HepG2 (cell line): ENCODE results near the gene KRTAP10-10. TPM values are rescaled to one million over a fixed set of nuclear protein-coding genes. Genes with fewer than 3 reads are reported as not detected.

ENCODE experiments used
- ATAC-seq: fragments of 200-7000 bp; cut with Tn5 transposase; 3 replicates; pipeline ENCODE4 v1.9.1; 2020; ENCODE audit warnings: mild to moderate bottlenecking, moderate library complexity
- BruUV-seq: library from RNA; stranded (reverse); fragments of 400-500 nt; replicated peaks from 2 replicates; lab custom pipeline; 2021; lab: Mats Ljungman, UMichigan
- CTCF ChIA-PET: fragments of 300-600 bp; formaldehyde crosslinking; extraction: SDS; loops from one replicate; lab custom pipeline; 2021; ENCODE audit warnings: low total read pairs, inconsistent platforms, low intra/inter-chr PET ratio; lab: Yijun Ruan, JAX
- POLR2A ChIA-PET: fragments of 350-600 bp; sonication (Branson Sonifier 250); formaldehyde crosslinking; loops from one replicate; lab custom pipeline; 2020; ENCODE audit warnings: antibody characterized with exemption, inconsistent platforms; lab: Yijun Ruan, JAX
- DNase-seq: peaks from one replicate; pipeline ENCODE4 v3.0.0-alpha.2; 2015; ENCODE audit warnings: low spot score
- FAIRE-seq: peaks from 3 replicates; lab custom pipeline; 2011; peaks lifted over from hg19 to GRCh38; lab: Jason Lieb, UNC
- H2AFZ ChIP-seq: one replicate; pipeline ENCODE4 v1.6.1; 2011; ENCODE audit warnings: low read length, inconsistent platforms
- H3K27ac ChIP-seq: fragments of 300-600 bp; 3 replicates; pipeline ENCODE4 v1.8.0; 2011; ENCODE audit warnings: mixed run types, mild to moderate bottlenecking, mixed read lengths, low read length, inconsistent platforms; ENCODE audit not compliant: insufficient read depth; ENCODE audit errors: extremely low read length
- H3K27me3 ChIP-seq, 2 experiments: fragments of 200-600 bp in 1 of 2; 2 replicates in 1 of 2; 3 replicates in 1 of 2; pipeline versions ENCODE4 v1.6.0 to v1.8.0; 2011; ENCODE audit warnings: low read length in 2 of 2, mild to moderate bottlenecking in 2 of 2, moderate library complexity in 2 of 2, inconsistent platforms in 1 of 2; ENCODE audit not compliant: insufficient read depth in 2 of 2, control insufficient read depth in 1 of 2
- H3K36me3 ChIP-seq, 2 experiments: fragments of 200-600 bp in 1 of 2; replicated peaks in 1 of 2; 2 replicates in 1 of 2; 3 replicates in 1 of 2; pipeline versions ENCODE4 v1.5.1 to v1.8.0; 2011; ENCODE audit warnings: low read length in 2 of 2, inconsistent platforms in 1 of 2; ENCODE audit not compliant: insufficient read depth in 2 of 2, control insufficient read depth in 1 of 2
- H3K4me1 ChIP-seq: 2 replicates; pipeline ENCODE4 v1.5.1; 2012; ENCODE audit warnings: low read length, inconsistent platforms; ENCODE audit not compliant: insufficient read depth
- H3K4me2 ChIP-seq: 2 replicates; pipeline ENCODE4 v1.6.0; 2011; ENCODE audit warnings: low read depth, low read length, inconsistent platforms
- H3K4me3 ChIP-seq, 3 experiments: fragments of 200-600 bp in 1 of 3; sonication (generic), shearing (Covaris generic) in 1 of 3; replicated peaks in 1 of 3; 2 replicates each; pipeline ENCODE4 v1.5.1; 2011 to 2016; ENCODE audit warnings: low read length in 3 of 3, inconsistent platforms in 2 of 3, low read depth in 2 of 3, mild to moderate bottlenecking in 2 of 3, control low read depth in 1 of 3, mixed read lengths in 1 of 3; ENCODE audit not compliant: insufficient read depth in 1 of 3
- H3K79me2 ChIP-seq: one replicate; pipeline ENCODE4 v1.6.1; 2011; ENCODE audit warnings: low read length, inconsistent platforms; ENCODE audit not compliant: insufficient read depth
- H3K9ac ChIP-seq: 2 replicates; pipeline ENCODE4 v1.6.0; 2011; ENCODE audit warnings: mild to moderate bottlenecking, low read depth, low read length, inconsistent platforms; ENCODE audit not compliant: insufficient read depth
- H3K9me3 ChIP-seq: 2 replicates; pipeline ENCODE4 v1.5.1; 2012; ENCODE audit warnings: mild to moderate bottlenecking, low read length
- H4K20me1 ChIP-seq: 2 replicates; pipeline ENCODE4 v1.6.0; 2011; ENCODE audit warnings: inconsistent platforms, mild to moderate bottlenecking, low read length, moderate library complexity; ENCODE audit not compliant: insufficient read depth
- CEBPB ChIP-seq: IDR thresholded peaks from 2 replicates; pipeline ENCODE4 v1.6.1; 2011; ENCODE audit warnings: low read depth, low read length, improper control_type of control experiment, borderline replicate concordance
- CREB1 ChIP-seq, 2 experiments: fragments of 450-650 bp in 1 of 2; IDR thresholded peaks; 2 replicates each; pipeline ENCODE4 v1.6.1; 2016 to 2017; ENCODE audit warnings: control low read depth in 1 of 2, mild to moderate bottlenecking in 1 of 2, missing compliant biosample characterization in 1 of 2, missing genetic modification characterization in 1 of 2
- HES4 ChIP-seq: sonication (generic); formaldehyde crosslinking; IDR thresholded peaks from 2 replicates; pipeline ENCODE4 v1.9.0; 2021; ENCODE audit warnings: mild to moderate bottlenecking, missing genetic modification reagents, borderline replicate concordance
- MTF2 ChIP-seq: sonication (generic); formaldehyde crosslinking; IDR thresholded peaks from 2 replicates; pipeline ENCODE4 v1.5.0; 2020; ENCODE audit warnings: missing genetic modification reagents, borderline replicate concordance
- WGBS: methylation state at CpG from one replicate; pipeline ENCODE4 v1.1.6; 2017; ENCODE audit warnings: low lambda C conversion rate; 5-methylcytosine and 5-hydroxymethylcytosine counted together
- in situ Hi-C: cut with HindIII; loops from 2 replicates; pipeline ENCODE4 v1.10.0; 2017; ENCODE audit warnings: low pct_unique_long_range_greater_than_20kb; ENCODE audit not compliant: extremely low pct_ligation_motif_present
- intact Hi-C: fragments of 100-400 bp; cut with micrococcal nuclease; formaldehyde crosslinking; loops from one replicate; pipeline ENCODE4 v1.10.0; 2022; ENCODE audit not compliant: unreplicated experiment
- polyA plus RNA-seq, 8 experiments: library from polyadenylated mRNA; depleted of rRNA in 3 of 8; stranded (reverse) in 7 of 8; unstranded in 1 of 8; fragments of >200 nt; fragmentation: Illumina TruSeq in 4 of 8; extraction: Trizol in 4 of 8; gene quantifications; 2 replicates each; pipeline versions ENCODE4 v1.2.1 to v1.2.3, GENCODE V29; 2011 to 2016; ENCODE audit warnings: low read depth in 4 of 8, missing spikeins in 1 of 8, mixed read lengths in 1 of 8; ENCODE audit not compliant: insufficient read depth in 1 of 8
- total RNA-seq, 5 experiments: library from RNA; depleted of rRNA; stranded (reverse); fragments of >200 nt; fragmentation: Illumina TruSeq; extraction: Trizol; gene quantifications; 2 replicates each; pipeline ENCODE4 v1.2.3, GENCODE V29; 2016; ENCODE audit warnings: low read depth in 1 of 5
- TF ChIP-seq, protein P1 (sequence below): sonication (generic); formaldehyde crosslinking; IDR thresholded peaks from 2 replicates; pipeline ENCODE4 v1.5.0; 2020; ENCODE audit warnings: mild to moderate bottlenecking, missing genetic modification reagents
- TF ChIP-seq, protein P2 (sequence below): fragments of 450-650 bp; IDR thresholded peaks from 2 replicates; pipeline ENCODE4 v1.6.1; 2016
- TF ChIP-seq, protein P3 (sequence below): sonication (generic); formaldehyde crosslinking; IDR thresholded peaks from 2 replicates; pipeline ENCODE4 v1.8.0; 2022; ENCODE audit warnings: mild to moderate bottlenecking, missing genetic modification reagents
- TF ChIP-seq, protein P4 (sequence below), 2 experiments: sonication (generic) in 1 of 2; formaldehyde crosslinking in 1 of 2; IDR thresholded peaks; 2 replicates each; pipeline versions ENCODE4 v1.5.1 to v1.6.1; 2011 to 2020; ENCODE audit warnings: borderline replicate concordance in 1 of 2, low read depth in 1 of 2, low read length in 1 of 2, mild to moderate bottlenecking in 1 of 2, missing genetic modification reagents in 1 of 2, moderate library complexity in 1 of 2
- TF ChIP-seq, protein P5 (sequence below): sonication (generic); formaldehyde crosslinking; IDR thresholded peaks from 2 replicates; pipeline ENCODE4 v1.4.0; 2020; ENCODE audit warnings: missing genetic modification reagents

KRTAP10-10 gene
- total and polyA plus RNA-seq, 2 of the 13 experiments (the other 11 are each of a cell fraction or from before 2014, with no cell fraction given), result not detected

DNA sequence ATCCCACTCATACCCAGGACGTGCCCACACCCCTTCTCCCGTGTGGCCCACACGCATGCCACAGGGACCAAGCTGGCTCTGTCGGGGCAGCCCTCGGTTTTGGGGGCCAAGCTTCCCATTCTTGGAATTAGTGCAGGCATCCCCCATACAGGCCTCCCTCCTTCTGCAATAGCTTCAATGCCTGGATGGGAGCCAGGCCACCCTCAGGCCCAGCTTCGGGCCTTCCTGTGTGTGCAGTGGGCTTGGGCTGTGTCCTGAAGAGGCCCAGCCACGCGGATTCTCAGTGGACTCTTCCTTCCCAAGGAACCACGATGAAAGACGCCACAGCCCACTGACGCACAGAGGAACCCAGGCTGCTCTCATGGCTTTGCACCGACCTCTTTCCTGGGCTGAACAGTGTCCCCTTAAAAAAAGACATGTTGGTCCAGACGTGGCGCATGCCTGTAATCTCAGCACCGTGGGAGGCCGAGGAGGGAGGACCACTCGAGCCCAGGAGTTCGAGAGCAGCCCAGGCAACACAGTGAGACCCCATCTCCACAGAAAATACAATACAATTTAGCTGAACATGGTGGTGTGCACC, 12.5 kb downstream of the KRTAP10-10 start (continued):
- TF ChIP-seq, protein P1, sequence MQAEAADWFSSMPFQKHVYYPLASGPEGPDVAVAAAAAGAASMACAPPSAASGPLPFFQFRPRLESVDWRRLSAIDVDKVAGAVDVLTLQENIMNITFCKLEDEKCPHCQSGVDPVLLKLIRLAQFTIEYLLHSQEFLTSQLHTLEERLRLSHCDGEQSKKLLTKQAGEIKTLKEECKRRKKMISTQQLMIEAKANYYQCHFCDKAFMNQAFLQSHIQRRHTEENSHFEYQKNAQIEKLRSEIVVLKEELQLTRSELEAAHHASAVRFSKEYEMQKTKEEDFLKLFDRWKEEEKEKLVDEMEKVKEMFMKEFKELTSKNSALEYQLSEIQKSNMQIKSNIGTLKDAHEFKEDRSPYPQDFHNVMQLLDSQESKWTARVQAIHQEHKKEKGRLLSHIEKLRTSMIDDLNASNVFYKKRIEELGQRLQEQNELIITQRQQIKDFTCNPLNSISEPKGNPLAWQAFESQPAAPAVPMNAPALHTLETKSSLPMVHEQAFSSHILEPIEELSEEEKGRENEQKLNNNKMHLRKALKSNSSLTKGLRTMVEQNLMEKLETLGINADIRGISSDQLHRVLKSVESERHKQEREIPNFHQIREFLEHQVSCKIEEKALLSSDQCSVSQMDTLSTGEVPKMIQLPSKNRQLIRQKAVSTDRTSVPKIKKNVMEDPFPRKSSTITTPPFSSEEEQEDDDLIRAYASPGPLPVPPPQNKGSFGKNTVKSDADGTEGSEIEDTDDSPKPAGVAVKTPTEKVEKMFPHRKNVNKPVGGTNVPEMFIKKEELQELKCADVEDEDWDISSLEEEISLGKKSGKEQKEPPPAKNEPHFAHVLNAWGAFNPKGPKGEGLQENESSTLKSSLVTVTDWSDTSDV (CRISPR knock-in tag), result no peak

DNA sequence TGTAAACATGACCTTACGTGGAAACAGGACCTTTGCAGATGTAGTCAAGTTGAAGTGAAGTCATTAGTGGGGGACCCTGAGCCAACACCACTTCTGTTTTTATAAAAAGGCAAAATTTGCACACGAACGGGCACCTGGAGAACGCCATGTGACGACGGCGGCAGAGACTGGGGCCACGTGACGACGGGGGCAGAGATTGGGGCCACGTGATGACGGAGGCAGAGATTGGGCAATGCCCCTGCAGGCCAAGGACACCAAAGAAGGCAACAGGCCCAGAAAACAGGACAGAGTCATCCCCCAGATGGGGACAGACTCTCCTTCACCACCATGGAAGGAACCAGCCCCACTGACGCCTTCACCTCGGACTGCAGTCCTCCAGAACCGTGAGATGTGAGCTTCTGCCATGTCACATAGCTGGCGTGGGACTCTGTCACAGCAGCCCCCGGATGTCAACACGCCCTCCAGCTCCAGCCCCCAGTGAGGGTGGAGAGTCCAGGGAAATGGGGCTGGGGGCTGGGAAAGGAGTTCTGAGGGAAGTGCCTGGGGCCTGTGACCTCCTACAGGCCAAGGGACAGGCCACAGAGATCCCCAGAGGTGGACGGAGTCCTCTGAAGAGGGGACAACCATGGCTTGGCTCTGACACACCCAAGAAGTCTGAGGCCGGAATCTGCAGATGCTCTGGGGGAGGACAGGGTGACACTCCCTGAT, 13.3 kb downstream of the KRTAP10-10 start:
- DNase-seq (no peak), FAIRE-seq (no peak), ATAC-seq (no peak)
- in situ Hi-C loops (no loop called here), intact Hi-C loops (no loop called here)
- H3K4me1 ChIP-seq, result no peaks in the 10 kb centered on the region
- no peaks in the 10 kb centered on the region for H4K20me1 ChIP-seq
- POLR2A ChIA-PET, result no interaction called here
- H3K9me3 ChIP-seq, result peaks cover under 1% of the 10 kb centered on the region
- H2AFZ ChIP-seq, result no peak overlapping the region
- CTCF ChIA-PET, result no interaction called here
- H3K9ac ChIP-seq, result no peak overlapping the region
- no peak overlapping the region for H3K27ac ChIP-seq
- no peaks in the 10 kb centered on the region for H3K79me2 ChIP-seq
- 54% methylated on average over 14 of the region's 20 CpGs for WGBS
- peaks cover 5 to 40% of the 10 kb centered on the region in 2 experiments; a peak in 4 of 5 replicates for H3K27me3 ChIP-seq
- H3K4me2 ChIP-seq, result no peak overlapping the region
- no peaks in the 10 kb centered on the region for H3K36me3 ChIP-seq
- H3K4me3 ChIP-seq, result no peak overlapping the region
- no TSS peak for BruUV-seq
- TF ChIP-seq MTF2 (no peak), CREB1 (IDR thresholded peaks at IDR 0.05) (peak; percentile 39; the same call in 1 of the 2 replicates), CREB1 (CRISPR knock-in tag; IDR thresholded peaks at IDR 0.05) (no peak), CEBPB (peak; percentile 39; the same call in 1 of the 2 replicates), HES4 (0 out of 2 replicates have a peak, but pooled peaks have one; percentile 29)
- TF ChIP-seq, protein P2, sequence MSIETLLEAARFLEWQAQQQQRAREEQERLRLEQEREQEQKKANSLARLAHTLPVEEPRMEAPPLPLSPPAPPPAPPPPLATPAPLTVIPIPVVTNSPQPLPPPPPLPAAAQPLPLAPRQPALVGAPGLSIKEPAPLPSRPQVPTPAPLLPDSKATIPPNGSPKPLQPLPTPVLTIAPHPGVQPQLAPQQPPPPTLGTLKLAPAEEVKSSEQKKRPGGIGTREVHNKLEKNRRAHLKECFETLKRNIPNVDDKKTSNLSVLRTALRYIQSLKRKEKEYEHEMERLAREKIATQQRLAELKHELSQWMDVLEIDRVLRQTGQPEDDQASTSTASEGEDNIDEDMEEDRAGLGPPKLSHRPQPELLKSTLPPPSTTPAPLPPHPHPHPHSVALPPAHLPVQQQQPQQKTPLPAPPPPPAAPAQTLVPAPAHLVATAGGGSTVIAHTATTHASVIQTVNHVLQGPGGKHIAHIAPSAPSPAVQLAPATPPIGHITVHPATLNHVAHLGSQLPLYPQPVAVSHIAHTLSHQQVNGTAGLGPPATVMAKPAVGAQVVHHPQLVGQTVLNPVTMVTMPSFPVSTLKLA, result peak; percentile 68
- TF ChIP-seq, protein P3, sequence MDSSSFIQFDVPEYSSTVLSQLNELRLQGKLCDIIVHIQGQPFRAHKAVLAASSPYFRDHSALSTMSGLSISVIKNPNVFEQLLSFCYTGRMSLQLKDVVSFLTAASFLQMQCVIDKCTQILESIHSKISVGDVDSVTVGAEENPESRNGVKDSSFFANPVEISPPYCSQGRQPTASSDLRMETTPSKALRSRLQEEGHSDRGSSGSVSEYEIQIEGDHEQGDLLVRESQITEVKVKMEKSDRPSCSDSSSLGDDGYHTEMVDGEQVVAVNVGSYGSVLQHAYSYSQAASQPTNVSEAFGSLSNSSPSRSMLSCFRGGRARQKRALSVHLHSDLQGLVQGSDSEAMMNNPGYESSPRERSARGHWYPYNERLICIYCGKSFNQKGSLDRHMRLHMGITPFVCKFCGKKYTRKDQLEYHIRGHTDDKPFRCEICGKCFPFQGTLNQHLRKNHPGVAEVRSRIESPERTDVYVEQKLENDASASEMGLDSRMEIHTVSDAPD (CRISPR knock-in tag), result no peak
- TF ChIP-seq, protein P4, sequence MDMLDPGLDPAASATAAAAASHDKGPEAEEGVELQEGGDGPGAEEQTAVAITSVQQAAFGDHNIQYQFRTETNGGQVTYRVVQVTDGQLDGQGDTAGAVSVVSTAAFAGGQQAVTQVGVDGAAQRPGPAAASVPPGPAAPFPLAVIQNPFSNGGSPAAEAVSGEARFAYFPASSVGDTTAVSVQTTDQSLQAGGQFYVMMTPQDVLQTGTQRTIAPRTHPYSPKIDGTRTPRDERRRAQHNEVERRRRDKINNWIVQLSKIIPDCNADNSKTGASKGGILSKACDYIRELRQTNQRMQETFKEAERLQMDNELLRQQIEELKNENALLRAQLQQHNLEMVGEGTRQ (IDR thresholded peaks at IDR 0.05; ENCODE audit: low read depth, low read length), result peak; percentile 57
- TF ChIP-seq, protein P4 (CRISPR knock-in tag; IDR thresholded peaks at IDR 0.05; ENCODE audit: borderline replicate concordance), result peak; percentile 63; the same call in 1 of the 2 replicates
- TF ChIP-seq, protein P5, sequence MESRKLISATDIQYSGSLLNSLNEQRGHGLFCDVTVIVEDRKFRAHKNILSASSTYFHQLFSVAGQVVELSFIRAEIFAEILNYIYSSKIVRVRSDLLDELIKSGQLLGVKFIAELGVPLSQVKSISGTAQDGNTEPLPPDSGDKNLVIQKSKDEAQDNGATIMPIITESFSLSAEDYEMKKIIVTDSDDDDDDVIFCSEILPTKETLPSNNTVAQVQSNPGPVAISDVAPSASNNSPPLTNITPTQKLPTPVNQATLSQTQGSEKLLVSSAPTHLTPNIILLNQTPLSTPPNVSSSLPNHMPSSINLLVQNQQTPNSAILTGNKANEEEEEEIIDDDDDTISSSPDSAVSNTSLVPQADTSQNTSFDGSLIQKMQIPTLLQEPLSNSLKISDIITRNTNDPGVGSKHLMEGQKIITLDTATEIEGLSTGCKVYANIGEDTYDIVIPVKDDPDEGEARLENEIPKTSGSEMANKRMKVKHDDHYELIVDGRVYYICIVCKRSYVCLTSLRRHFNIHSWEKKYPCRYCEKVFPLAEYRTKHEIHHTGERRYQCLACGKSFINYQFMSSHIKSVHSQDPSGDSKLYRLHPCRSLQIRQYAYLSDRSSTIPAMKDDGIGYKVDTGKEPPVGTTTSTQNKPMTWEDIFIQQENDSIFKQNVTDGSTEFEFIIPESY (CRISPR knock-in tag), result no peak
